C4-2B (cell line): Measurements from ENCODE around the gene CCT5.

Experiments used
- CTCF ChIP-seq: fragments of 450-650 bp; conservative IDR thresholded peaks from 2 replicates; pipeline ENCODE4 v1.5.1; 2017; ENCODE audit warnings: mild to moderate bottlenecking
- ZFX ChIP-seq: fragments of 450-650 bp; IDR thresholded peaks from 2 replicates; pipeline ENCODE4 v1.6.1; 2017

- TF ChIP-seq CTCF = no peak
- no peak for TF ChIP-seq ZFX
Measured at GRCh38 chr5:10272053-10272874, 22.2 kb downstream of the CCT5 start.
